CD4-positive, alpha-beta T cell (primary cell): ENCODE measurements around the gene MTHFD1L. TPM values are rescaled to one million over a fixed set of nuclear protein-coding genes. Genes with fewer than 3 reads are reported as not detected.

Experiments
- ATAC-seq: fragments of 200-7000 bp; cut with Tn5 transposase; one replicate; pipeline ENCODE4 v1.10.0; 2022; ENCODE audit warnings: mild to moderate bottlenecking; ENCODE audit not compliant: poor library complexity
- CTCF ChIA-PET: fragments of 350-600 bp; sonication (Branson Sonifier 250); formaldehyde crosslinking; loops from one replicate; lab custom pipeline; 2021; ENCODE audit warnings: antibody characterized with exemption, inconsistent platforms; lab: Charles Lee
- POLR2A ChIA-PET: fragments of 350-600 bp; sonication (Branson Sonifier 250); formaldehyde crosslinking; loops from one replicate; lab custom pipeline; 2021; ENCODE audit warnings: antibody characterized with exemption, inconsistent platforms; lab: Charles Lee
- DNase-seq, 14 experiments: peaks; one replicate each; pipeline ENCODE4 v3.0.0-alpha.2; 2013 to 2020; ENCODE audit warnings: mixed read lengths in 2 of 14
- H3K27ac ChIP-seq, 2 donors: one replicate each; pipeline versions ENCODE4 v1.5.1 to v1.7.0; 2013; ENCODE audit warnings: low read length in 2 of 2, low read depth in 1 of 2, mild to moderate bottlenecking in 1 of 2
- H3K27me3 ChIP-seq, 2 experiments: 1 replicate in 1 of 2; 2 replicates in 1 of 2; pipeline versions ENCODE4 v1.6.1 to v1.7.0; 2013; ENCODE audit warnings: low read length in 2 of 2, control low read depth in 1 of 2, mild to moderate bottlenecking in 1 of 2, moderate library complexity in 1 of 2; ENCODE audit not compliant: insufficient read depth in 2 of 2, control insufficient read depth in 1 of 2
- H3K36me3 ChIP-seq: one replicate; pipeline ENCODE4 v1.6.1; 2013; ENCODE audit warnings: low read length, control low read depth; ENCODE audit not compliant: insufficient read depth
- H3K4me1 ChIP-seq: one replicate; pipeline ENCODE4 v1.6.1; 2013; ENCODE audit warnings: low read length, control low read depth; ENCODE audit not compliant: insufficient read depth
- H3K4me3 ChIP-seq: one replicate; pipeline ENCODE4 v1.5.1; 2013; ENCODE audit warnings: mild to moderate bottlenecking, low read length, moderate library complexity
- H3K9me3 ChIP-seq, 2 experiments: 1 replicate in 1 of 2; 2 replicates in 1 of 2; pipeline versions ENCODE4 v1.6.1 to v1.7.0; 2013; ENCODE audit warnings: low read length in 2 of 2, mild to moderate bottlenecking in 2 of 2, control low read depth in 1 of 2, moderate library complexity in 1 of 2; ENCODE audit not compliant: control insufficient read depth in 1 of 2, insufficient read depth in 1 of 2
- H3K27ac Mint-ChIP-seq: one replicate; pipeline ENCODE4 v1.8.0; 2020; ENCODE audit warnings: mixed read lengths
- H3K27me3 Mint-ChIP-seq: one replicate; pipeline ENCODE4 v1.8.0; 2021; ENCODE audit warnings: mixed read lengths
- H3K36me3 Mint-ChIP-seq: one replicate; pipeline ENCODE4 v1.8.0; 2021; ENCODE audit warnings: low read depth, mixed read lengths
- H3K4me1 Mint-ChIP-seq: one replicate; pipeline ENCODE4 v1.8.0; 2021; ENCODE audit warnings: low read depth, mixed read lengths
- H3K4me3 Mint-ChIP-seq: one replicate; pipeline ENCODE4 v1.8.0; 2020; ENCODE audit warnings: mild to moderate bottlenecking, mixed read lengths
- H3K9me3 Mint-ChIP-seq: one replicate; pipeline ENCODE4 v1.8.0; 2020; ENCODE audit warnings: mixed read lengths
- intact Hi-C, 2 experiments: fragments of 100-400 bp; cut with DNase I in 1 of 2; cut with micrococcal nuclease in 1 of 2; formaldehyde crosslinking; loops; one replicate each; pipeline versions ENCODE4 v1.15.1 to v1.9.0; 2023 to 2025; cut with DNase I, micrococcal nuclease
- total RNA-seq, 174 experiments: library from RNA in 2 of 174; stranded (reverse) in 2 of 174; gene quantifications; one replicate each; pipeline ENCODE4 v1.2.3 and lab custom pipeline; 2021 to 2026
- TF ChIP-seq, protein P1 (sequence below): fragments of 200-600 bp; IDR thresholded peaks from one replicate; pipeline ENCODE4 v1.8.0; 2022; ENCODE audit warnings: antibody characterized with exemption, mild to moderate bottlenecking

MTHFD1L gene
- total RNA-seq, 2 experiments from 2014 or later: 8.8 to 9.7 TPM

DNA sequence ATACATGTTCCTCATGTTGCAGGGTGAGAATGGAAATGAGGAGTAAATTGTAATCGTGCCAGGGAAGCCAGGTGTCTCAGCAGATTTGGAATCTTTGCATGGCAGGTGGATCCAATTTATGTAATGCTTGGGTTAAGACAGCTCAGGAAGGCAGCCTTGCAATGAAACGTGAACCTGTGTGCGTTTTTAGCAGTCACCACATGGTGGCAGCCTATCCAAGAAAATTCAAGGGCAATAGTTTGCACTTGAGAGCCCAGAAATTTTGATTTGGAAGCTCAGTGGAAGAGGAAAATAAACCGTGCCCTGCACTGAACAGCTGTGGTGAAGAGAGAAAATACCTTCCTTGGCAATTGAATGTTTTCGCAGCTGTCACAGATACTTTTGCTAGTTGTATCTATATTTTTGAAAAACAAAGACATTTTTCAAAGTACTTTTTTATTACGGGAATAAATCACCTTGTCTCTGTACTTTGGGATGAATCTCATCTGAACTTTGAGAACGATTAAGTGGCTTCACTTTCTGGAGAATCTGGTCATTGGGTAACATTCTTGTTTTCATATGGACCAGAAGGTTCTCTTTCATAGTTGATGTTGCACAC is 26.5 kb downstream of the MTHFD1L start:
- H3K9me3 ChIP-seq: no peaks in the 10 kb centered on the region
- intact Hi-C loops: loop anchor here (1.0 to 10.0 kb wide), 4 partner anchors 432 to 1375 kb away; no protein-coding TSS in a partner anchor
- Mint-ChIP-seq H3K27ac (no peak overlapping the region), H3K9me3 (no peaks in the 10 kb centered on the region), H3K4me1 (peaks cover 19% of the 10 kb centered on the region), H3K27me3 (no peaks in the 10 kb centered on the region), H3K36me3 (peaks cover 18% of the 10 kb centered on the region), H3K4me3 (no peak overlapping the region)
- POLR2A ChIA-PET: interaction anchor here (1.1 to 3.2 kb wide), 2 partner anchors 433 to 443 kb away, joined by 4 to 20 read pairs; no protein-coding TSS in a partner anchor
- no peaks in the 10 kb centered on the region for H3K27me3 ChIP-seq
- peaks cover 10% of the 10 kb centered on the region for H3K36me3 ChIP-seq
- peaks cover 7% of the 10 kb centered on the region for H3K4me1 ChIP-seq
- H3K4me3 ChIP-seq: no peak overlapping the region
- DNase-seq (peak; percentile 30 to 74 (median 50)), ATAC-seq (peak; percentile 71)
- H3K27ac ChIP-seq: no peak overlapping the region
- CTCF ChIA-PET: interaction anchor here (0.6 to 11.4 kb wide), 9 partner anchors 8 to 1075 kb away, joined by 3 to 78 read pairs (median 4); partner anchors contain the start of gene RMND1
- TF ChIP-seq, protein P1, sequence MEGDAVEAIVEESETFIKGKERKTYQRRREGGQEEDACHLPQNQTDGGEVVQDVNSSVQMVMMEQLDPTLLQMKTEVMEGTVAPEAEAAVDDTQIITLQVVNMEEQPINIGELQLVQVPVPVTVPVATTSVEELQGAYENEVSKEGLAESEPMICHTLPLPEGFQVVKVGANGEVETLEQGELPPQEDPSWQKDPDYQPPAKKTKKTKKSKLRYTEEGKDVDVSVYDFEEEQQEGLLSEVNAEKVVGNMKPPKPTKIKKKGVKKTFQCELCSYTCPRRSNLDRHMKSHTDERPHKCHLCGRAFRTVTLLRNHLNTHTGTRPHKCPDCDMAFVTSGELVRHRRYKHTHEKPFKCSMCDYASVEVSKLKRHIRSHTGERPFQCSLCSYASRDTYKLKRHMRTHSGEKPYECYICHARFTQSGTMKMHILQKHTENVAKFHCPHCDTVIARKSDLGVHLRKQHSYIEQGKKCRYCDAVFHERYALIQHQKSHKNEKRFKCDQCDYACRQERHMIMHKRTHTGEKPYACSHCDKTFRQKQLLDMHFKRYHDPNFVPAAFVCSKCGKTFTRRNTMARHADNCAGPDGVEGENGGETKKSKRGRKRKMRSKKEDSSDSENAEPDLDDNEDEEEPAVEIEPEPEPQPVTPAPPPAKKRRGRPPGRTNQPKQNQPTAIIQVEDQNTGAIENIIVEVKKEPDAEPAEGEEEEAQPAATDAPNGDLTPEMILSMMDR: peak; percentile 91

DNA sequence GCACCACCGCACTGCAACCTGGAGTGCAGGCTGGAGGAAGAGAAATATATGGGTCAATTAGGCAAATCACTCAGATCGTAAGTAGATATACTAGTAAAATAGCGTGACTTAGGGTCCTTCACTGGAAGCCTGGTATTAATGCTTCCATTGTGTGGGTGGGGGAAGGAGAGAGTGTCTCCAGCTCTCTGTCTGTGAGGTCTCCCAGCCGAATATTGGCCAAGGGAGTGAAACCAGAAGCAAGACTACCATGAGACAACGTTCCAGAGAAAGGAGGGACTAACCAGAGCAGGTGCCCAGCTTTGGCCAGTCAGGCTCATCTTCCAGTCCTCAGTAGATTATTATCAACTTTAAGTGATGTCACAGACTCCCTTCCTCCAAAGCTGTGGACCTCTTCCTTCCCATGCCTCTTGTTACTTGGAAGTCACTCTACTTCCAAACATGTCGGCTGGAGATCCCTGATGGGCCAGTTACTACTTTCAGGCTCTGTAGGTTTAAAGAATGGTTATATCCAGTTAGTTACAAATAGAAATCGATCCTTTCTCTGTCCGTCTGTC is 28.8 kb downstream of the MTHFD1L start:
- Histone ChIP-seq H3K9me3 (no peaks in the 10 kb centered on the region), H3K4me1 (peaks cover 7% of the 10 kb centered on the region), H3K4me3 (no peak overlapping the region), H3K27ac (no peak overlapping the region), H3K36me3 (peaks cover 7% of the 10 kb centered on the region), H3K27me3 (no peaks in the 10 kb centered on the region)
- ATAC-seq (no peak), DNase-seq (peak in 1 of 14 experiments; percentile 1)
- POLR2A ChIA-PET: no interaction called here
- Mint-ChIP-seq H3K9me3 (no peaks in the 10 kb centered on the region), H3K27me3 (no peaks in the 10 kb centered on the region), H3K27ac (no peak overlapping the region), H3K4me3 (no peak overlapping the region), H3K4me1 (peaks cover 19% of the 10 kb centered on the region), H3K36me3 (no peaks in the 10 kb centered on the region)
- intact Hi-C loops: loop anchor here (5.0 to 10.0 kb wide), 3 partner anchors 581 to 1373 kb away; no protein-coding TSS in a partner anchor
- TF ChIP-seq, protein P1: no peak
- CTCF ChIA-PET: interaction anchor here (0.9 to 11.4 kb wide), 2 partner anchors 31 to 430 kb away, joined by 3 to 78 read pairs; no protein-coding TSS in a partner anchor

DNA sequence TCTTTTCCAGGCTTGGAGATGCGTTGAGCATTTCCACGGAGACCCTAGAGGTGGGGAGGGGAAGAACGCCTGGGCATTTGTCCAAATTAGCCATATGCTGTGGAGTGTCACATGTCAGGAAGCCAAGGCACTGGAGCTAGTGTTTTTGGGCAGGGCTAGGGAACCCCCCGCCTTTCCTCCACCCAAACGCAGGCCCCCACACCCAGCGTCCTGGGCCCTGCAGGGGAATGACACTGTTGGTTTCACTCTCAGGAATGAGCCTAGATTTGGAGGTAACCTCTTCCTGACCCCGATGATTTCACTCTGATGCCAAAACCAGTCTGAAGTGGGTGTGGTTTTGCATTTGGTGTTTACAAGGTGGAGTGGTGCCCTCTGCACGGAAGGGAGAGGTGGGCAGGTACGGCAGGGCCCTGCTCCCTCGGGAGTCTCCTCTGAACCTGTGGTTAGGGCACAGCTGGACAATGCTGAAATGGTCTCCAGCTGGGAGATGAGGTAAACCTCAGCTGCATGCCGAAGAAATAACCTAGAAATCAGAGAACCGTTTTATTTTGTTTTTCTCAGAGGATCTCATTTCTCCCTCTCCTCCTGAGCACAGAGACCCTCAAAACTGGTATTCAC is 29.5 kb downstream of the MTHFD1L start:
- peaks cover 5% of the 10 kb centered on the region for H3K36me3 ChIP-seq
- ChIA-PET POLR2A (interaction anchor here (0.8 to 1.1 kb wide), 2 partner anchors 28 to 429 kb away, joined by 3 to 4 read pairs; no protein-coding TSS in a partner anchor), CTCF (interaction anchor here (11.4 kb wide), 1 partner anchor 429 kb away, joined by 78 read pairs; no protein-coding TSS in a partner anchor)
- intact Hi-C loops: loop anchor here (5.0 to 10.0 kb wide), 3 partner anchors 580 to 1372 kb away; no protein-coding TSS in a partner anchor
- Mint-ChIP-seq H3K36me3 (no peaks in the 10 kb centered on the region), H3K4me1 (peaks cover 19% of the 10 kb centered on the region), H3K9me3 (no peaks in the 10 kb centered on the region), H3K27me3 (no peaks in the 10 kb centered on the region), H3K27ac (peak overlapping the region; percentile 47), H3K4me3 (no peak overlapping the region)
- H3K27me3 ChIP-seq: no peaks in the 10 kb centered on the region
- ATAC-seq (peak; percentile 67), DNase-seq (peak in 4 of 14 experiments; percentile 10 to 65 (median 31))
- TF ChIP-seq, protein P1: no peak
- no peak overlapping the region for H3K27ac ChIP-seq
- no peaks in the 10 kb centered on the region for H3K9me3 ChIP-seq
- peaks cover 7% of the 10 kb centered on the region for H3K4me1 ChIP-seq
- no peak overlapping the region for H3K4me3 ChIP-seq
